GM21786 (cell line): Measurements from ENCODE around the gene TRAPPC10.

Source experiments
- ATAC-seq: cut with Tn5 transposase; IDR thresholded peaks from one replicate; pipeline ENCODE4 v1.9.1; 2021; ENCODE audit not compliant: unreplicated experiment

Gene TRAPPC10, protein sequence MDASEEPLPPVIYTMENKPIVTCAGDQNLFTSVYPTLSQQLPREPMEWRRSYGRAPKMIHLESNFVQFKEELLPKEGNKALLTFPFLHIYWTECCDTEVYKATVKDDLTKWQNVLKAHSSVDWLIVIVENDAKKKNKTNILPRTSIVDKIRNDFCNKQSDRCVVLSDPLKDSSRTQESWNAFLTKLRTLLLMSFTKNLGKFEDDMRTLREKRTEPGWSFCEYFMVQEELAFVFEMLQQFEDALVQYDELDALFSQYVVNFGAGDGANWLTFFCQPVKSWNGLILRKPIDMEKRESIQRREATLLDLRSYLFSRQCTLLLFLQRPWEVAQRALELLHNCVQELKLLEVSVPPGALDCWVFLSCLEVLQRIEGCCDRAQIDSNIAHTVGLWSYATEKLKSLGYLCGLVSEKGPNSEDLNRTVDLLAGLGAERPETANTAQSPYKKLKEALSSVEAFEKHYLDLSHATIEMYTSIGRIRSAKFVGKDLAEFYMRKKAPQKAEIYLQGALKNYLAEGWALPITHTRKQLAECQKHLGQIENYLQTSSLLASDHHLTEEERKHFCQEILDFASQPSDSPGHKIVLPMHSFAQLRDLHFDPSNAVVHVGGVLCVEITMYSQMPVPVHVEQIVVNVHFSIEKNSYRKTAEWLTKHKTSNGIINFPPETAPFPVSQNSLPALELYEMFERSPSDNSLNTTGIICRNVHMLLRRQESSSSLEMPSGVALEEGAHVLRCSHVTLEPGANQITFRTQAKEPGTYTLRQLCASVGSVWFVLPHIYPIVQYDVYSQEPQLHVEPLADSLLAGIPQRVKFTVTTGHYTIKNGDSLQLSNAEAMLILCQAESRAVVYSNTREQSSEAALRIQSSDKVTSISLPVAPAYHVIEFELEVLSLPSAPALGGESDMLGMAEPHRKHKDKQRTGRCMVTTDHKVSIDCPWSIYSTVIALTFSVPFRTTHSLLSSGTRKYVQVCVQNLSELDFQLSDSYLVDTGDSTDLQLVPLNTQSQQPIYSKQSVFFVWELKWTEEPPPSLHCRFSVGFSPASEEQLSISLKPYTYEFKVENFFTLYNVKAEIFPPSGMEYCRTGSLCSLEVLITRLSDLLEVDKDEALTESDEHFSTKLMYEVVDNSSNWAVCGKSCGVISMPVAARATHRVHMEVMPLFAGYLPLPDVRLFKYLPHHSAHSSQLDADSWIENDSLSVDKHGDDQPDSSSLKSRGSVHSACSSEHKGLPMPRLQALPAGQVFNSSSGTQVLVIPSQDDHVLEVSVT

GRCh38 chr21:44011579-44012473, at the start of gene TRAPPC10:
TSS of gene TRAPPC10 (plus strand) at chr21:44012309. CDS start at chr21:44012494, 185 bp downstream.
- peak; percentile 65 for ATAC-seq

GRCh38 chr21:43965911-43966585, 46.1 kb upstream of the TRAPPC10 start:
- ATAC-seq, result no peak

GRCh38 chr21:43966946-43967512, 45.1 kb upstream of the TRAPPC10 start:
- ATAC-seq, result no peak

- ATAC-seq, result no peak
These were observed 44.1 kb upstream of the TRAPPC10 start for GRCh38 chr21:43967981-43968380.

DNA sequence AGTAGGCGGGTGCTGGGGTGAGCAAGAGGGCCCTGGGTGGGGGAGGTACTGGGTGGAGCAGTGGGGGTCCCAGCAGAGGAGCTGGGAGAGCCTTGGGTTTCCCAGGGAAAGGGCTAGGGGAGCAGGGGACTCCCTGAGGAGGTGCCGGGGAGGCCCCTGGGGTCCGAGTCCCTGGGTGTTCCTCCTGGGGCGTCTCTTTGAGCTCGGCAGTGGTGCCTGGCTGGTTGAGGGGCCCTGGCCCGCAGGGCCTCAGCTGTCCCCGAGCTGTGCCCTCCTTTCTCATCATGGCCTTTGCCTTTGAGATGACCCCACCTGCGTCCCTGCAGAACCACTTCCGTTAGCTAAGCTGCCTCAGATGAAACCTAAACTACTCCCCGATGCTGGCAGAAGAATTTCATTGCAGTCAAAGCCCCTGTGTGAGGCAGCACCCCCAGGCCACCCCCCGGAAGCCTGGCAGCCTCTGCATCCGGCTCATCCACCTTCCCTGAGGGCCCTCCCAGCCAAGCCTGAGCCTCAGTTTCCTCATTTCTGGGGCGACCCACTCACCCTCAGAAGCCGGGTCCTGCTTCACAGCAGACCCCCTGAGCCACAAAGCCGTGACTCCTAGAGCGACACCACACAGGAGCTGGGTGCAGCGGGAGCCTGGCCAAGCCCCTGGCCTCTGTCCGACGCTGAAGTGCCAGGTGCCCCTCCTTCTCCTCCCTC, 43.5 kb upstream of the TRAPPC10 start:
- no peak for ATAC-seq

DNA sequence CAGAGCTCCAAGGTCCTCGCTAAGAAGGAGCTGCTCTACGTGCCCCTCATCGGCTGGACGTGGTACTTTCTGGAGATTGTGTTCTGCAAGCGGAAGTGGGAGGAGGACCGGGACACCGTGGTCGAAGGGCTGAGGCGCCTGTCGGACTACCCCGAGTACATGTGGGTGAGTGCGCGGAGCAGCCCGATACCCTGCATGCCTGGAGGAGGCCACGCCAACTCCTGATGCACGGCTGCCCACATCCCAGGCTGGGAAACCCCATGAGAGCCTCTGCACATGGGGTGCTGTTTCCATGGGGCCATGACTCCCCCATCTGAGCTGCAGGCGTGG, 43.0 kb upstream of the TRAPPC10 start:
- no peak for ATAC-seq

GRCh38 chr21:43970551-43970950, 41.6 kb upstream of the TRAPPC10 start:
- ATAC-seq, result no peak

GRCh38 chr21:43971201-43971991, 40.7 kb upstream of the TRAPPC10 start:
- ATAC-seq, result no peak

DNA sequence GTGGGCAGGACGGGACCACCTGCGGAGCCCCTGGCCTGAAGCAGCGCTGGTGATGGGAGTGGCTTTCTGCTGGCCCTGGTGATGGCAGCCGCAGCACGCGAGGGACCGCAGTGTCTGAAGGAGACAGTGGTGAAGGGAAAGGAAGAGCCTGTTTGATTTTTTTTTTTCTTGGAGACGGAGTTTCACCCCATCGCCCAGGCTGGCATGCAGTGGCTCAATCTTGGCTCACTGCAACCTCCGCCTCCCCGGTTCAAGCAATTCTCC, 40.2 kb upstream of the TRAPPC10 start:
- no peak for ATAC-seq

DNA sequence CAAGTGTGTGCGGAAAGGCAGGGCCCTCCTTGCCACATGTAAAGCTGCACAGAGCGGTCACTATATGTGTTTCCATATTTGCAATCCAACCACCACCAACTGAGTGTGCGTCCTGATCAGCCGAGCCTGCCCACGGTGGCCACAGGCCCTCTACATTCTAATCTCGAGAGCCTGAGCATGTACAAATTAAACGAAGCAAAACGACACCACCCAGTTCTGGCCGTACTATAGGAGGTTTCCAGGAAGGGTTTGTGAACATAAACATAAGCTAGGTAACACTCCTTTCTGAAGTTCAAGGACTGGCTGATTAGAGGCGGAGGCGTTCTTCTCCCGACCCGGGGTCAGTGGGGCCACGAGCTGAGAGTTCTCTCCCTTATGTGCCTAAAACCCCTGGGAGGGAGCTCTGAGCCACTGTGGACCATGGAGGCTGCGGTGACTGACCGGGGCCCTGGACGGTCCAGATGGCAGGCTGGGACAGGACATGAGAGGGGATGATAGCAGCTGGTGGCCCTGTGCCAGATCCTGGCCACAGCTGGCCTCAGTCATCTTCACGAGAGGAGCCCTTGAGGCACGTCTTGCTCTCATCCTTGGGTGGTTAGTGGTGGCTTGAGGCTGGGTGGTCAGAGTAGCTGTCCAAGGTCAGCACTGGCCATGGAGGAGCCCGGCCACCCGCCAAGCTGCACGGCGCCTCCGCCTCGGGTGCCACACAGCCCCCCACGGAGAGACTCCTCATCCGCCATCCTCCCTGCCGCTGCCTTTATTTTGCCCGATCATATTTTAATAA, 39.1 kb upstream of the TRAPPC10 start:
- ATAC-seq, result no peak

- no peak for ATAC-seq
These were observed 38.5 kb upstream of the TRAPPC10 start for GRCh38 chr21:43973634-43973955.

DNA sequence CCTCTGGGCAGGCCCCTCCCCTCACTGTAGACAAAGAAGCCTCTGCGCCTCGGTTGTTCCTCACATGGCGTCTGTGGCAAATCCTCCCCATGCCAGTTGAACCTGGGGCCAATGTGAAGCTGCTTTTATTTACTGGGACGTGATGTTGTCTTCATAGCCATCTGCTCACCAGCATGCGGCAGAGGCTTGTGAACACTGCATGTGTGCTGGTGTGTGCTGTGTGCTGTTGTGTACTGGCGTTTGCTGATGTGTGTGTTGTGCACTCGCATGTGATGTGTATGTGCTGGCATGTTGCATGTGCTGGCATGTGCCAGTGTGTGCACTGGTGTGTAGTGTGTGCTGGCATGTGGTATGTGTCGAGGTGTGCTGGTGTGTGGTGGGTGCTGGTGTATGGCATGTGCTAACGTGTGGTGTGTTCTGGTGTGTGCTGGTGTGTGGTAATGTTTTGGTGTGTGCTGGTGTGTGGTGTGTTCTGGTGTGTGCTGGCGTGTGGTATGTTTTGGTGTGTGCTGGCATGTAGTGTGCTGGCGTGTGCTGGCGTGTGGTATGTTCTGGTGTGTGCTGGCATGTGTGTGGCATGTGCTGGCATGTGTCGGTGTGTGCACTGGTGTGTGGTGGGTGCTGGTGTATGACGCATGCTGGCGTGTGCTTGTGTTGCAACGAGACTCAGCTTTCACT, 37.2 kb upstream of the TRAPPC10 start:
- no peak for ATAC-seq

- ATAC-seq, result no peak
These were observed 36.5 kb upstream of the TRAPPC10 start for GRCh38 chr21:43975469-43976098.

DNA sequence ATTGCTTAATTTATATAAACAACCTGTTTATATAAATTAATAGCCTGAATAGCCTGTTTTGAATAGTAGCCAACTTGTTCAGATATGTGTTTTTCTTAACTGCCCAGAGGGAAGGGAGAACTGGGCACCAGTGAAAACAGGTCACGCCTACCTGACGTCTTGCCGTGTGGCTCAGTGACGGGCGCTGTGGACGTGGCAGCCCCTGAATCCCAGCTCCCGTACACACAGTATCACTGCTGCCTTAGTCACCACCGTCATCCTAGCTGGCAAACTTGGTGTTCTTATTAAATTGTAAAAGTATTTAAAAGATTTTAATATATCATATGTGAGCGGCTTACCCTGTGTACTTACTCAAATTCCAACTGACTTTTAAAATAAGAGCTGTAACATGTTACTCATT, 35.4 kb upstream of the TRAPPC10 start:
- no peak for ATAC-seq

DNA sequence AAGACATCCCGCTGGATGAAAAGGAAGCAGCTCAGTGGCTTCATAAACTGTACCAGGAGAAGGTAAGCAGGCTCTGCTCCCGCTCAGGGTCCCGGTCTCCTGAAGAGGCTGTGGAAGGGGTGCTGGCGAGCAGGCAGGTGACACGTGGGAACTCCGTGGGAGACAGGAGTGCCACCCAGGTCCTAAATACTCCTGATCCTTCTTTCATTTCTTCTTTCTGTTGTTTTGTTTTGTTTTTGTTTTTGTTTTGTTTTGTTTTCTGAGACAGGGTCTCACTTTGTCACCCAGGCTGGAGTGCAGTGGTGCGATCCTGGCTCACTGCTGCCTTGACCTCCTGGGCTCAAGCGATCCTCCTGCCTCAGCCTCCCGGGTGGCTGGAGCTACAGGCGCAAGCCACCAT, 34.0 kb upstream of the TRAPPC10 start:
- ATAC-seq, result no peak

DNA sequence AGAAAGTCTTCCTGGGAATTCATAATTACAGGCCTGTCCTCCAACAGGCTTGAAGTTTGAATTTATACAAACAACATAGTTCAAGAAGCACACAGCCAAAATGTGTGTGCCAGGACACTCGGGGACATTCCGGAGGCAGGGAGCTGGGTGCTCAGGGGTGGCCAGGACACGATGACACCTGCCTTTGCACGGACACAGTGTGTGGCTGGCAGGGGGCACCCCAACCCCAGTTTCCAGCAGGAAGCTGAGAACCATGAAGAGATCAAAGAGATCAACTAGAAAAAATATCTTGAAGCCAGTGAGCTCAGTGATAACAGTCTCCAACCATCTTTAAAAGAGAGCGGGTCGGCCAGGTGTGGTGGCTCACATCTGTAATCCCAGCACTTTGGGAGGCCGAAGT, 32.5 kb upstream of the TRAPPC10 start:
- ATAC-seq, result no peak
